Measurements from ENCODE around the gene ZBTB7B.

DNA sequence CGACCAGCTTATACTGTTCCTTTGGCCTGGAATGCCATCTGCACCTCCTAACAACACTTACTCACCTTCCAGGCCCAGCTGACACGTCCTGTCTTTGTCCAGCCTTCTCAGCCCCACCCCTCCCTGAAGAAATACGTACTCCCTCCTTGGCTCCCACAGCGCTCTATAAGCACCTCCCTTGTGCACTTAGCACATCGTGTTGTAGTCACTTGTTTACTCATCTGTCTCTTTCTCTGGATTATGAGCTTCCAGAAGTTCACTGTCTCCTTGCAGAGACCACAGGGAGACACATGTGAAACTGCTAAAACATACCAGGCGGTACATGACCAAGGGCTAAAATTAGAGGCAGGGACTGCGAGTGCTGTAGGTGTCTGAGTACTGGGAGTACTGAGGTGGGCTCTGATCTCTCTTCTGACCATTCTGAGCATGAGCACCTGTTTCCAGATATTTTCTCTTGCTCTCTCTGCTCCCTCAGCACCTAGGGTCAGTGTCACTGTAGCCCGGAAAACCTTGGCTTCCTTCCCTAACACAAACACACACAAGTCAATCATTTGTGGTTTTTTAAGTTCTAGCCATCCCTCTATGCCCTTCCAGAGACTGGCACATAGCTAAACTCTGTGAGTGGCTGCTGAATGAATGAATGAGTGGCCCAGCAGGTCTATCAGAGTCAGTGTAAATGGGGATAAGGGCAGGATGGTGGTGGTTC is 36.2 kb downstream of the ZBTB7B start:
- TF ChIP-seq, protein P1, sequence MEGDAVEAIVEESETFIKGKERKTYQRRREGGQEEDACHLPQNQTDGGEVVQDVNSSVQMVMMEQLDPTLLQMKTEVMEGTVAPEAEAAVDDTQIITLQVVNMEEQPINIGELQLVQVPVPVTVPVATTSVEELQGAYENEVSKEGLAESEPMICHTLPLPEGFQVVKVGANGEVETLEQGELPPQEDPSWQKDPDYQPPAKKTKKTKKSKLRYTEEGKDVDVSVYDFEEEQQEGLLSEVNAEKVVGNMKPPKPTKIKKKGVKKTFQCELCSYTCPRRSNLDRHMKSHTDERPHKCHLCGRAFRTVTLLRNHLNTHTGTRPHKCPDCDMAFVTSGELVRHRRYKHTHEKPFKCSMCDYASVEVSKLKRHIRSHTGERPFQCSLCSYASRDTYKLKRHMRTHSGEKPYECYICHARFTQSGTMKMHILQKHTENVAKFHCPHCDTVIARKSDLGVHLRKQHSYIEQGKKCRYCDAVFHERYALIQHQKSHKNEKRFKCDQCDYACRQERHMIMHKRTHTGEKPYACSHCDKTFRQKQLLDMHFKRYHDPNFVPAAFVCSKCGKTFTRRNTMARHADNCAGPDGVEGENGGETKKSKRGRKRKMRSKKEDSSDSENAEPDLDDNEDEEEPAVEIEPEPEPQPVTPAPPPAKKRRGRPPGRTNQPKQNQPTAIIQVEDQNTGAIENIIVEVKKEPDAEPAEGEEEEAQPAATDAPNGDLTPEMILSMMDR (IDR thresholded peaks at IDR 0.05) = no peak
- TF ChIP-seq POLR2A (IDR thresholded peaks at IDR 0.05) = peak in 2 of 4 donors; percentile 22 to 50

All from esophagus squamous epithelium (tissue), 4 donors.